ENCODE measurements around the gene APBB2. TPM values are rescaled to one million over a fixed set of nuclear protein-coding genes. Genes with fewer than 3 reads are reported as not detected.

Gene APBB2
- total RNA-seq, 4 donors from 2014 or later: 32.4 to 133 (median 92.1) TPM

DNA sequence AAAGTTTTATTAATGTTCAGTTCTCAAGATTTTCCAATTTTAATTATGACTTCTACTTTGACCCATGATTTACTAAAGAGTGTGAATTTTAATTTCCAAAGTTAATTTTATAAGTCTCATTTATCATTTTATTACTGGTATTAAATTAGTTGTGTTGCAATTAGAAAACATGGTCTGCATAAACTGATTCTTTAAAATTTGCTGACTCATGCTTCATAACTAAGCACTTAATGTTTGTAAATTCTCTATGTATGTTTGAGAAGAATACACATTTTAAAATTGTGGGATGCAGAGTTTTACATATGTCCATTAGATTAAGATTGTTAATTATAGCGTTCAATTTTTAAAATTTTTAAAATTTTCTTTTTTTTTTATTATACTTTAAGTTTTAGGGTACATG is 22.2 kb upstream of the APBB2 start:
- TF ChIP-seq CTCF (IDR thresholded peaks at IDR 0.05) (no peak), POLR2A (IDR thresholded peaks at IDR 0.05) (no peak)
- Histone ChIP-seq H3K9me3 (no peaks in the 10 kb centered on the region), H3K36me3 (no peaks in the 10 kb centered on the region), H3K27ac (no peak overlapping the region), H3K27me3 (no peaks in the 10 kb centered on the region), H3K4me1 (no peaks in the 10 kb centered on the region), H3K4me3 (no peak overlapping the region)
- intact Hi-C loops (cut with DNase I; ENCODE audit: low total_unique reads): no loop called here
- no peak for DNase-seq

GRCh38 chr4:41236032-41236431 is 21.7 kb upstream of the APBB2 start:
- Histone ChIP-seq H3K27ac (no peak overlapping the region), H3K9me3 (no peaks in the 10 kb centered on the region), H3K27me3 (no peaks in the 10 kb centered on the region), H3K4me1 (no peaks in the 10 kb centered on the region), H3K4me3 (no peak overlapping the region), H3K36me3 (no peaks in the 10 kb centered on the region)
- no peak for TF ChIP-seq POLR2A (IDR thresholded peaks at IDR 0.05)
- no peak for TF ChIP-seq CTCF (IDR thresholded peaks at IDR 0.05)
- intact Hi-C loops (cut with DNase I; ENCODE audit: low total_unique reads): no loop called here
- DNase-seq: no peak

- Histone ChIP-seq H3K9me3 (no peaks in the 10 kb centered on the region), H3K4me1 (no peaks in the 10 kb centered on the region), H3K4me3 (no peak overlapping the region), H3K27ac (no peak overlapping the region), H3K27me3 (no peaks in the 10 kb centered on the region), H3K36me3 (no peaks in the 10 kb centered on the region)
- TF ChIP-seq CTCF (IDR thresholded peaks at IDR 0.05): no peak
- no peak for TF ChIP-seq POLR2A (IDR thresholded peaks at IDR 0.05)
- intact Hi-C loops (cut with DNase I; ENCODE audit: low total_unique reads): no loop called here
- DNase-seq: no peak
These were observed 18.5 kb upstream of the APBB2 start for GRCh38 chr4:41232856-41233255.

- no peak for DNase-seq
- intact Hi-C loops (cut with DNase I; ENCODE audit: low total_unique reads): no loop called here
- H3K4me3 ChIP-seq: no peak overlapping the region
- H3K9me3 ChIP-seq: no peaks in the 10 kb centered on the region
- no peak overlapping the region for H3K27ac ChIP-seq
- no peaks in the 10 kb centered on the region for H3K27me3 ChIP-seq
- H3K4me1 ChIP-seq: no peaks in the 10 kb centered on the region
- TF ChIP-seq CTCF (IDR thresholded peaks at IDR 0.05): no peak
- TF ChIP-seq POLR2A (IDR thresholded peaks at IDR 0.05): no peak
- H3K36me3 ChIP-seq: no peaks in the 10 kb centered on the region
These were observed 18.1 kb upstream of the APBB2 start for GRCh38 chr4:41232406-41232805.

DNA sequence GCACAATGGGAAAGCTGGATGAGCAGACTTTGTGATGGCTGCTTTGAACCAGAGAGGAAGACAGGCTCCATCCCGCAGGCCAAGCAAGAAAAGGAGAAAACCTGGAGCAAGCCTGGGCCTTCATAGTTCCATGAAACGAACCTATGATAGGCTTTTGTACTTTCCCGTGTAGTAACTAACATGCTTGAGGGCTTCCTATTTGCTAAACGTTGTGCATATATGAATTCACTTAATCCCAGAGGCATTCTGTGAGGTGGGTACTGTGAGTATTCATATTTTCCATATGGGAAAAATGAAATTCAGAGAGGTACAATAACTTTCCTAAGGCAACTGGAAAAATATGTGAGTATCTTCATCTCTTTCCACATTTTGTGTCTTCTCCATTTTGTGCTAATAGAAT is 13.6 kb upstream of the APBB2 start:
- no peak for DNase-seq
- H3K4me3 ChIP-seq: no peak overlapping the region
- H3K27me3 ChIP-seq: peaks cover 0 to 4% of the 10 kb centered on the region in 2 donors
- no peaks in the 10 kb centered on the region for H3K36me3 ChIP-seq
- H3K9me3 ChIP-seq: no peaks in the 10 kb centered on the region
- H3K4me1 ChIP-seq: no peaks in the 10 kb centered on the region
- intact Hi-C loops (cut with DNase I; ENCODE audit: low total_unique reads): no loop called here
- TF ChIP-seq POLR2A (IDR thresholded peaks at IDR 0.05) (no peak), CTCF (IDR thresholded peaks at IDR 0.05) (no peak)
- no peak overlapping the region for H3K27ac ChIP-seq
